Large intestine (tissue), 3 donors: ENCODE measurements around the gene TIMM10B. TPM values are rescaled to one million over a fixed set of nuclear protein-coding genes. Genes with fewer than 3 reads are reported as not detected.

Source experiments
- DNase-seq, 2 donors: peaks; one replicate each; pipeline versions ENCODE4 v3.0.0 to v3.0.0-alpha.2; 2013
- H3K27ac ChIP-seq: one replicate; pipeline ENCODE4 v1.5.1; 2013; ENCODE audit warnings: low read length
- H3K27me3 ChIP-seq: 2 replicates; pipeline ENCODE4 v1.6.1; 2013; ENCODE audit warnings: low read length; ENCODE audit not compliant: control insufficient read depth, insufficient read depth
- H3K36me3 ChIP-seq: 2 replicates; pipeline ENCODE4 v1.6.1; 2013; ENCODE audit warnings: low read length; ENCODE audit not compliant: control insufficient read depth, insufficient read depth
- H3K4me1 ChIP-seq: one replicate; pipeline ENCODE4 v1.6.1; 2013; ENCODE audit warnings: low read length; ENCODE audit not compliant: control insufficient read depth, insufficient read depth
- H3K4me3 ChIP-seq: one replicate; pipeline ENCODE4 v1.5.1; 2013; ENCODE audit warnings: low read length
- H3K9me3 ChIP-seq: one replicate; pipeline ENCODE4 v1.6.1; 2013; ENCODE audit warnings: mild to moderate bottlenecking, low read depth, low read length, moderate library complexity; ENCODE audit not compliant: control insufficient read depth
- WGBS: methylation state at CpG from one replicate; pipeline ENCODE4 v1.1.5; 2013; ENCODE audit warnings: low lambda C conversion rate; ENCODE audit not compliant: insufficient coverage; 5-methylcytosine and 5-hydroxymethylcytosine counted together
- polyA plus RNA-seq: library from polyadenylated mRNA; unstranded; fragments of 120-200 nt; gene quantifications from one replicate; pipeline ENCODE4 v1.2.1, GENCODE V29; 2013

The TIMM10B gene
- polyA plus RNA-seq, 1 donor, result 40.7 TPM

- Histone ChIP-seq H3K36me3 (peaks cover 59% of the 10 kb centered on the region), H3K27ac (peak overlapping the region; percentile 96), H3K27me3 (no peaks in the 10 kb centered on the region), H3K4me1 (peaks cover 32% of the 10 kb centered on the region), H3K4me3 (peak overlapping the region; percentile 67), H3K9me3 (no peaks in the 10 kb centered on the region)
- WGBS, result no CpG with 5 or more reads among the region's 13 CpGs
- no peak for DNase-seq
Observed at GRCh38 chr11:6481924-6482275, 599 bp downstream of the TIMM10B start.

GRCh38 chr11:6482441-6482840 is 1.1 kb downstream of the TIMM10B start:
- Histone ChIP-seq H3K36me3 (peaks cover 54% of the 10 kb centered on the region), H3K9me3 (no peaks in the 10 kb centered on the region), H3K27me3 (no peaks in the 10 kb centered on the region), H3K4me1 (peaks cover 37% of the 10 kb centered on the region), H3K27ac (peak overlapping the region; percentile 96), H3K4me3 (peak overlapping the region; percentile 67)
- 100% methylated on average over 1 of the region's 4 CpGs for WGBS
- DNase-seq, result no peak

- 100% methylated on average over 2 of the region's 6 CpGs for WGBS
- no peak overlapping the region for H3K27ac ChIP-seq
Observed at GRCh38 chr11:6483015-6483414, 1.7 kb downstream of the TIMM10B start.

GRCh38 chr11:6485661-6486060 is 4.4 kb downstream of the TIMM10B start:
- H3K4me3 ChIP-seq, result no peak overlapping the region
- no peaks in the 10 kb centered on the region for H3K27me3 ChIP-seq
- WGBS, result 89% methylated on average over 3 of the region's 3 CpGs
- peaks cover 30% of the 10 kb centered on the region for H3K36me3 ChIP-seq
- DNase-seq, result no peak
- peaks cover 50% of the 10 kb centered on the region for H3K4me1 ChIP-seq
- no peak overlapping the region for H3K27ac ChIP-seq
- no peaks in the 10 kb centered on the region for H3K9me3 ChIP-seq

More at GRCh38 chr11:6483015-6483414, 1.7 kb downstream of the TIMM10B start:
- no peaks in the 10 kb centered on the region for H3K9me3 ChIP-seq
- H3K4me3 ChIP-seq, result no peak overlapping the region
- no peak for DNase-seq
- peaks cover 48% of the 10 kb centered on the region for H3K36me3 ChIP-seq
- H3K27me3 ChIP-seq, result no peaks in the 10 kb centered on the region
- peaks cover 41% of the 10 kb centered on the region for H3K4me1 ChIP-seq

- peaks cover 52% of the 10 kb centered on the region for H3K4me1 ChIP-seq
- H3K27ac ChIP-seq, result no peak overlapping the region
- DNase-seq, result no peak
- H3K4me3 ChIP-seq, result no peak overlapping the region
- H3K9me3 ChIP-seq, result no peaks in the 10 kb centered on the region
- H3K27me3 ChIP-seq, result no peaks in the 10 kb centered on the region
- WGBS, result 63% methylated on average over 3 of the region's 3 CpGs
- peaks cover 30% of the 10 kb centered on the region for H3K36me3 ChIP-seq
Observed at GRCh38 chr11:6486256-6486655, 5.0 kb downstream of the TIMM10B start.

GRCh38 chr11:6486938-6487337 is 5.6 kb downstream of the TIMM10B start:
- DNase-seq, result no peak
- H3K27me3 ChIP-seq, result no peaks in the 10 kb centered on the region
- H3K9me3 ChIP-seq, result no peaks in the 10 kb centered on the region
- H3K36me3 ChIP-seq, result peaks cover 30% of the 10 kb centered on the region
- H3K27ac ChIP-seq, result peak overlapping the region; percentile 33
- 75% methylated on average over 1 of the region's 1 CpG for WGBS
- peaks cover 52% of the 10 kb centered on the region for H3K4me1 ChIP-seq
- no peak overlapping the region for H3K4me3 ChIP-seq

GRCh38 chr11:6488342-6488741 is 7.0 kb downstream of the TIMM10B start:
- no peak for DNase-seq
- Histone ChIP-seq H3K36me3 (peaks cover 25% of the 10 kb centered on the region), H3K27me3 (no peaks in the 10 kb centered on the region), H3K9me3 (no peaks in the 10 kb centered on the region), H3K4me1 (peaks cover 44% of the 10 kb centered on the region), H3K27ac (peak overlapping the region; percentile 69), H3K4me3 (no peak overlapping the region)
- 40% methylated on average over 1 of the region's 6 CpGs for WGBS

GRCh38 chr11:6488821-6489220 is 7.5 kb downstream of the TIMM10B start:
- DNase-seq, result no peak
- Histone ChIP-seq H3K9me3 (no peaks in the 10 kb centered on the region), H3K4me1 (peaks cover 44% of the 10 kb centered on the region), H3K36me3 (peaks cover 20% of the 10 kb centered on the region), H3K27me3 (no peaks in the 10 kb centered on the region), H3K27ac (peak overlapping the region; percentile 69), H3K4me3 (no peak overlapping the region)
- no CpG with 5 or more reads among the region's 3 CpGs for WGBS

- peaks cover 42% of the 10 kb centered on the region for H3K4me1 ChIP-seq
Observed at GRCh38 chr11:6489306-6489705, 8.0 kb downstream of the TIMM10B start.

GRCh38 chr11:6497069-6497839 is 16.0 kb downstream of the TIMM10B start, which contains the start of gene DNHD1:
DNHD1 (plus strand) TSS chr11:6497280; CDS start chr11:6498216, 936 bp downstream.
- no peaks in the 10 kb centered on the region for H3K9me3 ChIP-seq
- no peaks in the 10 kb centered on the region for H3K27me3 ChIP-seq
- no peaks in the 10 kb centered on the region for H3K4me1 ChIP-seq
- no CpG with 5 or more reads among the region's 33 CpGs for WGBS
- DNase-seq, result no peak
- H3K36me3 ChIP-seq, result peaks cover 11% of the 10 kb centered on the region
- H3K4me3 ChIP-seq, result peak within 1 kb of the TSS; percentile 9
- no peak within 1 kb of the TSS for H3K27ac ChIP-seq

More at GRCh38 chr11:6489306-6489705, 8.0 kb downstream of the TIMM10B start:
- peaks cover 17% of the 10 kb centered on the region for H3K36me3 ChIP-seq
- peak overlapping the region; percentile 69 for H3K27ac ChIP-seq
- DNase-seq, result peak; percentile 58 to 80
- no peaks in the 10 kb centered on the region for H3K9me3 ChIP-seq
- H3K4me3 ChIP-seq, result no peak overlapping the region
- no peaks in the 10 kb centered on the region for H3K27me3 ChIP-seq
- WGBS, result no CpG with 5 or more reads among the region's 4 CpGs

GRCh38 chr11:6498121-6498520 is 16.8 kb downstream of the TIMM10B start:
- Histone ChIP-seq H3K4me3 (no peak overlapping the region), H3K27me3 (no peaks in the 10 kb centered on the region), H3K4me1 (no peaks in the 10 kb centered on the region), H3K9me3 (no peaks in the 10 kb centered on the region), H3K36me3 (peaks cover 14% of the 10 kb centered on the region), H3K27ac (no peak overlapping the region)
- WGBS, result no CpG with 5 or more reads among the region's 7 CpGs
- no peak for DNase-seq
